ENCODE data around the gene FAM3C.

GRCh38 chr7:121360564-121360963 lies 35.5 kb downstream of the FAM3C start:
- TF ChIP-seq CTCF (IDR thresholded peaks at IDR 0.05; ENCODE audit: borderline replicate concordance, extremely low read depth, low read length, poor library complexity, severe bottlenecking) (no peak), EZH2 (IDR thresholded peaks at IDR 0.05; ENCODE audit: borderline replicate concordance, low read depth, low read length, severe bottlenecking) (no peak)

Measured in DND-41 (cell line).